ENCODE data around the gene ABLIM1. TPM values are rescaled to one million over a fixed set of nuclear protein-coding genes. Genes with fewer than 3 reads are reported as not detected.

The ABLIM1 gene
- total and polyA plus RNA-seq, 8 donors = 52.7 to 195 (median 65.5) TPM

DNA sequence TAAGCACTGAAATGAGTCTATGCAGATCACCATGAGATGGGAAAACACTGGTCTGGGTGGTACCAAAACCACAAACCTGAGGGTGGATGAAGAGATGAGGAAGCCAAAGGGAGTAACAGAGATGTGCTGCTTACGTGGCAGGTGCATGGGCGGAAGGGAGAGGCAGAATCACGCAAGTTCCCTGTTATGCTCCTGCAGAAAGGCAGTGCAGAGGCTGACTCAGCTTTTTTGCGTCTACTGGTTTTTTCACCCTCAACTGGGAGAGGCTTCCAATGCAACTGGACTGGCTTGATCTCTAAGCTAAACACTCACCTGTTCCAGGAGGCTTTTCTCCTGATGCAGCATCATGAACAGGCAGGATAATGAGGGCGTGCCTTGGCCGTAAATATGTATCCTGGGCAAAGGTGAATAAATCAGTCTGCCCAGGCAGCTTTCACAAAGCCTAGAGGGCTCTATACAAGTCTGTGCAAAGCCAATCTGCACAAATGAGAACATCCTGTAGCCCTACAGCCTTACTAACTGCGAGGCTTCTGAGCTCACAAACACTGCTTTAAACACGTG is 158.4 kb downstream of the ABLIM1 start:
- Histone ChIP-seq H3K4me1 (peaks cover 0 to 1% of the 10 kb centered on the region in 2 donors), H3K4me3 (no peak overlapping the region), H3K27ac (no peak overlapping the region), H3K27me3 (no peaks in the 10 kb centered on the region), H3K9me3 (no peaks in the 10 kb centered on the region), H3K36me3 (peaks cover 0 to 5% of the 10 kb centered on the region in 2 donors)
- DNase-seq = no peak
- ATAC-seq = no peak
- intact Hi-C loops (cut with DNase I) = no loop called here
- TF ChIP-seq, protein P1, sequence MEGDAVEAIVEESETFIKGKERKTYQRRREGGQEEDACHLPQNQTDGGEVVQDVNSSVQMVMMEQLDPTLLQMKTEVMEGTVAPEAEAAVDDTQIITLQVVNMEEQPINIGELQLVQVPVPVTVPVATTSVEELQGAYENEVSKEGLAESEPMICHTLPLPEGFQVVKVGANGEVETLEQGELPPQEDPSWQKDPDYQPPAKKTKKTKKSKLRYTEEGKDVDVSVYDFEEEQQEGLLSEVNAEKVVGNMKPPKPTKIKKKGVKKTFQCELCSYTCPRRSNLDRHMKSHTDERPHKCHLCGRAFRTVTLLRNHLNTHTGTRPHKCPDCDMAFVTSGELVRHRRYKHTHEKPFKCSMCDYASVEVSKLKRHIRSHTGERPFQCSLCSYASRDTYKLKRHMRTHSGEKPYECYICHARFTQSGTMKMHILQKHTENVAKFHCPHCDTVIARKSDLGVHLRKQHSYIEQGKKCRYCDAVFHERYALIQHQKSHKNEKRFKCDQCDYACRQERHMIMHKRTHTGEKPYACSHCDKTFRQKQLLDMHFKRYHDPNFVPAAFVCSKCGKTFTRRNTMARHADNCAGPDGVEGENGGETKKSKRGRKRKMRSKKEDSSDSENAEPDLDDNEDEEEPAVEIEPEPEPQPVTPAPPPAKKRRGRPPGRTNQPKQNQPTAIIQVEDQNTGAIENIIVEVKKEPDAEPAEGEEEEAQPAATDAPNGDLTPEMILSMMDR (IDR thresholded peaks at IDR 0.05) = no peak

DNA sequence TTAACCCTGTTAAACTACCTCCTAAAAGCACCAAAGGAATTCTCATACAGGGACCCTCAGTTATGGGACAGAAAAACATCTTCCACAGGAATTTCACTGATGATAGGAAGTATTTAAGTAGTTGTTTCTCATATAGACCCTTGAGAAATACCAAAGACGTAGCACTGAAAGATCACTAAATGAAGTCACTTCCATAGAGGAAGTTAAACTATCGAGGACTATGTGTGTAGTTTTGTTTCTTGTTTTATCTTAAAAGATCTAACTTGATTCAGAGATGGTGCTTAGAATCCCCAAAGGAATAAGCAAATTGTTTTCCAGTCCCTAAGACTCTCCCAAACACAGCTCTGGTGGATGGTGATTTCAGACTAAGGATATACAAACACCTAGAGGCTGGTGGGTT is 159.0 kb downstream of the ABLIM1 start:
- Histone ChIP-seq H3K27ac (no peak overlapping the region), H3K4me1 (no peaks in the 10 kb centered on the region)

DNA sequence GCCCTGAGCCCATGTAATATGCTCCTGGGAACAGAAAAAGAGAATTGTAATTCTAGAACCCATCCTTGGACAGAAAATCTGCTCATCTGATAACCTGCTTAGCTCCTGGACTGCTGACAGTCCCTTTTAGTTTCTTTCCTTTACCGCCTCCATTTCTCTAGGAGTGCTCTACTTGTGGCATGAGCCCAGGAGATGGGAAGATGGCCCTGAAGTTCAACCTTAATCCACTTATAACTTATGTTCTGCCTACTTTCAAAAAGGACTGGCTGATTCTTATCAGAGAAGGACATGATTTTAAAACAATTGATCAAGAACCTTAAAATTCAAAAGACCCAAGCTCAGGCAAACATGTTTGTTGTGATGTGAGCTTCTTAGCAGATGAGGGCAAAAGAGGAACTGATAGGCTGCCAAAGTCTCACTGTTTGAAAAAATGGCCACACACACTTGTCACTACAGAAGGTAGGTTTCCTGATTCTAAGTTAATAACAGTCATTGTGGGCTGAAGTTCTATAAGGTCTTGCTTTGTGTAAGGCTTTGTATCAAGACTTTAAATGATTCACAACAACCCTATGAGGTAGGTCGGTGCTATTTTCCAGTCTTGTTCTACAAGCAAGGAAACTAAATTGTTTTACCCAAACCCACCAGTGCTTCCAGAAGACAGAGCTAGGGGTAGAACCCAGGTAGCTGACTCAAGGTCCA is 159.5 kb downstream of the ABLIM1 start:
- TF ChIP-seq, protein P1 (IDR thresholded peaks at IDR 0.05) = no peak
- Histone ChIP-seq H3K36me3 (peaks cover 0 to 5% of the 10 kb centered on the region in 2 donors), H3K27me3 (no peaks in the 10 kb centered on the region), H3K4me1 (no peaks in the 10 kb centered on the region), H3K9me3 (no peaks in the 10 kb centered on the region), H3K4me3 (no peak overlapping the region), H3K27ac (no peak overlapping the region)
- intact Hi-C loops (cut with DNase I) = no loop called here
- ATAC-seq (no peak), DNase-seq (no peak)

More for the DNA sequence above, 159.0 kb downstream of the ABLIM1 start:
- no peaks in the 10 kb centered on the region for H3K9me3 ChIP-seq
- no peak for ATAC-seq
- intact Hi-C loops (cut with DNase I) = no loop called here
- TF ChIP-seq, protein P1 (IDR thresholded peaks at IDR 0.05) = no peak
- no peak overlapping the region for H3K4me3 ChIP-seq
- DNase-seq = no peak
- peaks cover 0 to 5% of the 10 kb centered on the region in 2 donors for H3K36me3 ChIP-seq
- H3K27me3 ChIP-seq = no peaks in the 10 kb centered on the region

DNA sequence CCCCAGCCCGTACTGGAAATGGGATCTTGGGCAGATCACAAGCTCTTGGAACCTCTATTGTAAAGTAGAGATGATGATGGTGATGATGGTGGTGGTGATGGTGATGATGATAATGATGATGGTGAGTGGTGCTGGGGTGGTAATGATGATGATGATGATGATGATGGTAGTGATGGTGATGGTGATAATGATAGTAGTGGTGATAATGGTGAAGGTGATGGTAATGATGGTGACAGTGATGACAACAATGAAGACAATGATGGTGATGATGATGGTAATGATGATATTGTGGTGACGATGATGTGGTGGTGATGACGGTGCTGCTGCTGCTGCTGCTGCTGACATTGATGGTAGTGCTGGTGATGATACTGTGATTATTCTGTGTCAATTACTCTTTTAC is 162.8 kb downstream of the ABLIM1 start:
- H3K27ac ChIP-seq = no peak overlapping the region
- DNase-seq (no peak), ATAC-seq (no peak)
- intact Hi-C loops (cut with DNase I) = no loop called here
- H3K4me3 ChIP-seq = no peak overlapping the region
- TF ChIP-seq, protein P1 (IDR thresholded peaks at IDR 0.05) = no peak
- no peaks in the 10 kb centered on the region for H3K27me3 ChIP-seq
- peaks cover 0 to 5% of the 10 kb centered on the region in 2 donors for H3K36me3 ChIP-seq
- peaks cover 0 to 4% of the 10 kb centered on the region in 2 donors for H3K4me1 ChIP-seq
- H3K9me3 ChIP-seq = no peaks in the 10 kb centered on the region

DNA sequence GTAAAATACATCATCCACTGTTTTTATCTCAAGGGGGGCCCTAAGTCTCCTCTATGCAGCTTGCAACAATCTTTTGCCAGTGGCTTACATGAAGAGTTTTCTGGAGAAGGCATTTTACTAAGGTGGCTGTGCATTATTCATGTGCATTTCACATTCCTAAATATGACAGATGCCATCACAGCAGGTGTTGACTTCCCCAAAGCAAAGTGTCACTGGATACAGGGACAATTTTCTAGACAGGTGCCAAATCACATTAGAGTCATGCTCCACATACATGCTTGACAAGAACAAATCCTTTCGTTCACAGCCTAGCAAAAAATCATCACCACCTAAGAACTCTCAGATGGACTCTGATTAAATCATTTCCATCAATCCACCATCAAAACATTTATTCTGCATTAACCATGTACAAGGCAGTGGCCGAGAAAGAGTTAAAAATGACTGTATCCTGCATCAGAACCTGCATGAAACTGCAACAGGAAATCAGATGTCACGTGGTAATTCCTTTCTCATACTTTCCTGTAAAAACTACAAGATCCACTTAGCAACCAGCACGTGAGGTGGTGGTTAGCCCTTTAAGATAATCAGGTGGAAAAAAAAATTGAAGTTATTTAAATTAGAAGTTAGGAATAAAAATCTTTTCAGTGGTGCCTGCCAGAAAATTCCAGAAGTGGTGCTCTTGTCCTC is 165.6 kb downstream of the ABLIM1 start:
- ATAC-seq (no peak), DNase-seq (no peak)
- Histone ChIP-seq H3K9me3 (no peaks in the 10 kb centered on the region), H3K27me3 (no peaks in the 10 kb centered on the region), H3K36me3 (peaks cover 0 to 12% of the 10 kb centered on the region in 2 donors), H3K4me1 (peaks cover 0 to 4% of the 10 kb centered on the region in 2 donors), H3K4me3 (no peak overlapping the region), H3K27ac (no peak overlapping the region)
- TF ChIP-seq, protein P1 (IDR thresholded peaks at IDR 0.05) = no peak
- intact Hi-C loops (cut with DNase I) = no loop called here

Data from left lung (tissue), 10 donors.